ENCODE results near the gene CFAP410. TPM values are rescaled to one million over a fixed set of nuclear protein-coding genes. Genes with fewer than 3 reads are reported as not detected.

Gene CFAP410
- total and polyA plus RNA-seq, 2 of the 13 experiments (the other 11 are each of a cell fraction or from before 2014, with no cell fraction given) = 8.0 to 20.1 TPM

GRCh38 chr21:44377922-44378645 lies 38.9 kb upstream of the CFAP410 start:
- FAIRE-seq = no peak
- in situ Hi-C loops (cut with HindIII; ENCODE audit: extremely low pct_ligation_motif_present, low pct_unique_long_range_greater_than_20kb) (loop anchor here (5.0 kb wide), 2 partner anchors 49 to 104 kb away; no protein-coding TSS in a partner anchor), intact Hi-C loops (cut with micrococcal nuclease; ENCODE audit: unreplicated experiment) (no loop called here)
- ATAC-seq = no peak; the same call in 2 of the 3 replicates
- no peak for DNase-seq (ENCODE audit: low spot score)
- H3K4me3 ChIP-seq (replicated peaks in 1 of 3; ENCODE audit: insufficient read depth in 1 of 3, low read depth in 2 of 3, low read length in 3 of 3) = no peak overlapping the region
- no peaks in the 10 kb centered on the region for H3K79me2 ChIP-seq (ENCODE audit: insufficient read depth, low read length)
- no peak overlapping the region for H2AFZ ChIP-seq (ENCODE audit: low read length)
- ChIA-PET CTCF (ENCODE audit: low intra/inter-chr PET ratio, low total read pairs) (no interaction called here), POLR2A (no interaction called here)
- peaks cover 16 to 53% of the 10 kb centered on the region in 2 experiments for H3K27me3 ChIP-seq (ENCODE audit: control insufficient read depth in 1 of 2, insufficient read depth in 2 of 2, low read length in 2 of 2)
- no peaks in the 10 kb centered on the region for H3K4me1 ChIP-seq (ENCODE audit: insufficient read depth, low read length)
- no peaks in the 10 kb centered on the region for H3K36me3 ChIP-seq (replicated peaks in 1 of 2; ENCODE audit: control insufficient read depth in 1 of 2, insufficient read depth in 2 of 2, low read length in 2 of 2)
- no peaks in the 10 kb centered on the region for H3K9me3 ChIP-seq (ENCODE audit: low read length)
- H3K27ac ChIP-seq (ENCODE audit: extremely low read length, insufficient read depth, low read length) = no peak overlapping the region
- 45% methylated on average over 15 of the region's 22 CpGs for WGBS (ENCODE audit: low lambda C conversion rate)
- no peaks in the 10 kb centered on the region for H4K20me1 ChIP-seq (ENCODE audit: insufficient read depth, low read length)
- no TSS peak for BruUV-seq (replicated peaks)
- H3K4me2 ChIP-seq (ENCODE audit: low read depth, low read length) = no peak overlapping the region
- TF ChIP-seq ZSCAN5A (CRISPR knock-in tag; IDR thresholded peaks at IDR 0.05; ENCODE audit: borderline replicate concordance) = no peak
- TF ChIP-seq BCL6 (CRISPR knock-in tag; IDR thresholded peaks at IDR 0.05) = no peak
- TF ChIP-seq POLR2A (IDR thresholded peaks at IDR 0.05; ENCODE audit: insufficient read depth in 1 of 2, low read depth in 2 of 2, low read length in 2 of 2) = no peak
- TF ChIP-seq AKNA (CRISPR knock-in tag; IDR thresholded peaks at IDR 0.05; ENCODE audit: borderline replicate concordance) = no peak
- no peak for TF ChIP-seq HMG20A (CRISPR knock-in tag; IDR thresholded peaks at IDR 0.05; ENCODE audit: borderline replicate concordance)
- TF ChIP-seq CENPX (CRISPR knock-in tag; IDR thresholded peaks at IDR 0.05) = no peak
- no peak for TF ChIP-seq ZIK1 (CRISPR knock-in tag; IDR thresholded peaks at IDR 0.05; ENCODE audit: borderline replicate concordance, low read depth)
- no peak for TF ChIP-seq THYN1 (CRISPR knock-in tag; IDR thresholded peaks at IDR 0.05; ENCODE audit: borderline replicate concordance, low read depth)
- TF ChIP-seq ZNF3 (CRISPR knock-in tag; IDR thresholded peaks at IDR 0.05) = no peak
- TF ChIP-seq CBX5 (CRISPR knock-in tag; IDR thresholded peaks at IDR 0.05; ENCODE audit: borderline replicate concordance) = no peak
- TF ChIP-seq DNMT3B (CRISPR knock-in tag; conservative IDR thresholded peaks at IDR 0.05) = no peak
- no peak for TF ChIP-seq ZSCAN30 (CRISPR knock-in tag; IDR thresholded peaks at IDR 0.05)
- TF ChIP-seq ZNF432 (CRISPR knock-in tag; IDR thresholded peaks at IDR 0.05; ENCODE audit: borderline replicate concordance) = no peak
- no peak for TF ChIP-seq FOXA3 (CRISPR knock-in tag; IDR thresholded peaks at IDR 0.05)
- H3K9ac ChIP-seq (ENCODE audit: insufficient read depth, low read depth, low read length) = no peak overlapping the region
